NCI-H2227 treated with DMSO at 0.1 percent for 48 hours (cell line): ENCODE results near the gene PHTF1.
"Not testable (repeated sequence)": the region's sequence is repeated elsewhere in the genome, so short reads cannot be mapped to it uniquely, and the experiment has no call there.

Experiments used
- DNase-seq: peaks from one replicate; lab custom pipeline; 2025; lab: John Stamatoyannopoulos, UW

The PHTF1 gene

GRCh38 chr1:113718621-113719020 is 40.7 kb downstream of the PHTF1 start:
- DNase-seq, result not testable (repeated sequence)

GRCh38 chr1:113717506-113717905 is 41.8 kb downstream of the PHTF1 start:
- not testable (repeated sequence) for DNase-seq

- no peak for DNase-seq
These were observed 44.5 kb downstream of the PHTF1 start for GRCh38 chr1:113714606-113715269.

- no peak for DNase-seq
These were observed 57.9 kb downstream of the PHTF1 start for GRCh38 chr1:113701429-113701828.

GRCh38 chr1:113694910-113695309 is 64.4 kb downstream of the PHTF1 start:
- DNase-seq, result no peak

- no peak for DNase-seq
These were observed 66.4 kb downstream of the PHTF1 start for GRCh38 chr1:113692824-113693431.

- DNase-seq, result no peak
These were observed 66.9 kb downstream of the PHTF1 start for GRCh38 chr1:113692342-113692741.

- DNase-seq, result no peak
These were observed 68.1 kb downstream of the PHTF1 start for GRCh38 chr1:113691184-113691583.

GRCh38 chr1:113686891-113687618 is 72.2 kb downstream of the PHTF1 start:
- DNase-seq, result no peak

- DNase-seq, result no peak
These were observed 75.1 kb downstream of the PHTF1 start for GRCh38 chr1:113684153-113684541.

GRCh38 chr1:113683384-113684152 is 75.7 kb downstream of the PHTF1 start:
- no peak for DNase-seq

- DNase-seq, result no peak
These were observed 77.5 kb downstream of the PHTF1 start for GRCh38 chr1:113681596-113682337.

GRCh38 chr1:113678159-113678469 is 81.2 kb downstream of the PHTF1 start:
- no peak for DNase-seq

GRCh38 chr1:113677250-113678158 is 81.8 kb downstream of the PHTF1 start:
- DNase-seq, result peak; percentile 78

GRCh38 chr1:113676524-113676923 is 82.8 kb downstream of the PHTF1 start:
- no peak for DNase-seq

- DNase-seq, result peak; percentile 61
These were observed 84.0 kb downstream of the PHTF1 start for GRCh38 chr1:113675302-113675701.

- no peak for DNase-seq
These were observed 84.7 kb downstream of the PHTF1 start for GRCh38 chr1:113674591-113674990.

- no peak for DNase-seq
These were observed 86.8 kb downstream of the PHTF1 start for GRCh38 chr1:113672491-113672890.

GRCh38 chr1:113670650-113671049 is 88.6 kb downstream of the PHTF1 start:
- DNase-seq, result no peak

- DNase-seq, result no peak
These were observed 89.3 kb downstream of the PHTF1 start for GRCh38 chr1:113669988-113670387.

GRCh38 chr1:113666126-113666525 is 93.2 kb downstream of the PHTF1 start:
- DNase-seq, result no peak
